IPS-NIHi7 (cell line): ENCODE data around the gene DHPS.
A peak's percentile ranks its signal among the peaks of the same experiment; 100 is the strongest.

ENCODE experiments used
- DNase-seq: peaks from one replicate; pipeline ENCODE4 v3.0.0; 2012; ENCODE audit warnings: mixed read lengths; ENCODE audit errors: extremely low spot score

DHPS gene

DNA sequence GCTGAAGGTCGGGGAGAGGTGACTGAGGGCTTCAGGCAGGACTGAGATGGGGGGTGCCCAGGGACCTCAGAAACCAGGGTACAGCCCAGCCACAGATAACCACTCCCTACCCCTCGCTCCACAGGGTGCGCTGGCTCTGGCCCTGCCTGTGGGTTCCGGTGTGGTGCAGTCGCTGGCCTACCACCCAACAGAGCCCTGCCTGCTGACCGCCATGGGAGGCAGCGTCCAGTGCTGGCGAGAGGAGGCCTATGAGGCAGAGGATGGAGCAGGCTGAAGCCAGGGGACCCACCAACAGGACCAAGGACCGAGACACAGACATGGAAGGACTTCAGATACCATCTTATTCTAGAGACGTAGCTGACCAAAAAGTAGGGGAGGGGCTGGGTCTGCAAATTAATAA is 6.3 kb downstream of the DHPS start:
- no peak for DNase-seq

- no peak for DNase-seq
These were observed 8.9 kb downstream of the DHPS start for GRCh38 chr19:12672744-12673143.

GRCh38 chr19:12670159-12670928 is 11.3 kb downstream of the DHPS start:
- no peak for DNase-seq

- DNase-seq = peak; percentile 63
These were observed 12.2 kb downstream of the DHPS start for GRCh38 chr19:12669270-12670158.

GRCh38 chr19:12668932-12669269 is 12.8 kb downstream of the DHPS start:
- DNase-seq = no peak

DNA sequence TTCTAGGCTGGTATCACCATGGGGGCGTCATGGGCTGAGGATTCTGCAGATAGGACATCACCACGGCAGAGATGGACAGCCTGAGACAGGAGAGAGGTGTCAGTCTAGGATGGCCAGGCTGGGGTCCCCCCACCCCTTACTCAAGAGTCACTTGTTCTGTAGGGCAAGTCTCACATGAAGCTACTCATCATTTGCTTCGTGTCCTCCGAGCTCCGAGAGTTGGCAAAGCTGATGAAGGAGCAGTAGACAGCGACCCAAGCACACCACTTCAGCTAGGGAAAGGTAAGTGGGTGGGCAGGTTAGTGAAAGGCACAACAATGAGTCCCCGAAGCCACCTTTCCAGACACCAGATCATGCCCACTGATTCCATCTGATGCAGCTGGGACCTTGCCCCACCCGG is 13.3 kb downstream of the DHPS start:
- no peak for DNase-seq

- no peak for DNase-seq
These were observed 13.9 kb downstream of the DHPS start for GRCh38 chr19:12667731-12668302.

DNA sequence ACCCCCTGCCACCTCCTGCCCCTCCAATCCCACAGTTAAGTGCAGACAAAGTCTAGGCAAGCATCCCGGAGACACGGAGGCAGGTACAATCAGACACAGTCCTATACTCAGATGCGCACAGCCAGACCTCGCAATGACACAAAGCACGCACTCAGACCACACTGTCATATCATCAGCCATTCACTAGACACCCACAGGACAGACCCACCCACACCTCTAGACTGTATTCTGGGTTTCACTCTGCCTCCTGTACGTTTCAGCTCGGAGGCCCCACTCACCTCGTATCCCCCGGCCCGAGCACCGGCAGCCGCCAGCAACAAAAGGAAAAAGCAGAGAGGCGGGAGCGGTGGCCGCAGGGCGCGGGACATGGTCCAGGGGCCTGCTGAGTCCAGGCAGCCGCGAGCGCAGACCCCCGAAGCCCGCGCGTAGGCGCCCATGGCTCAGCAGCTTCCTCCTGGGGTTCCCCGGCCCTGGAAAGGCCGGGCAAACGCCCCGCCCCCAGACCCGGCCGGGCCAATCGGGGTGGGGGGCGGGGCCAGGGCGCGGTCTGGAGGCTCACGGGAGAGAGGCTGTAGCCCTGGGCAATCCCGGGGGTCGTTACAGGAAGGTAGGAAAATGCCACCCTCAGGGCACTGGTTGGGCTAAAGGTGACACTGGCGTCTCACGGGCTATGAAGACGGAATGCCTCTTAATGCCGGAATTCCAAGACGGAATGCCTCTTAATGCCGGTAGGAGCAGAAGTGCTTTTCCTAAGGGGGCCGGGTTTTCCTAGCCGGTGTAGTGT is 15.2 kb downstream of the DHPS start, which contains the start of the genes MAN2B1 and WDR83:
MAN2B1 (minus strand) TSS at position 478 of the 784 bp plus-strand sequence; CDS start at position 437, 41 bp downstream.
WDR83 (plus strand) TSS at position 543 of the 784 bp plus-strand sequence. CDS start 2,984 bp downstream, outside the sequence.
- peak; percentile 95 for DNase-seq

DNA sequence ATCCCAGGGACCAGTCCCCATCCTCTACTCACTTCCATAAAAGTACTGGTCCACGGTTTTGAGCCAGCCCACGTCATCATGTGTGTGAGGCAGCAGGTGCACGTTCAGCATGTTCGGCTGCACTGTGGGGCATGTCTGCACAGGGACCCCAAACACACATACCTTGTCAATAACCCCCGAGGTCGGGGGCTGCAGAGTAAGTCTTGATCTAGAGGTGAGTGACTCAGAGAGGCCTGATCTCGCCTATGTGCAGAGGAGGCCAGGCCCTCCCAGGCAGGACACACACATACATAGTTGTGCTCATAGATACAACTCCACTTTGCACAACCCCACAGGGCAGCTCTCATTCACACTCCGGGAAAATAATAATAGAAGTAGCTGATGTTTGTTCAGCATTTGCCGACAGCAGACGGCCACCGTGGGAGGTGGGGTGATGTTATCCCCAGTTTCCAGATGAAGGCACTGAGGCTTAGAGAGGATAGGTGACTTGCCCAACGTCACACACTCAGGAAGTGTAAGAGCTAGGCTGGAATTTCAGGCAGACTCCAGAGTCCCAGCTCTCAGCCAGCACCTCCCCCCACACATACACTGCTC is 15.9 kb downstream of the DHPS start:
- DNase-seq = no peak

- DNase-seq = no peak
These were observed 16.5 kb downstream of the DHPS start for GRCh38 chr19:12665281-12665573.

GRCh38 chr19:12664406-12665280 is 17.0 kb downstream of the DHPS start:
- peak; percentile 93 for DNase-seq

GRCh38 chr19:12660980-12661379 is 20.7 kb downstream of the DHPS start:
- no peak for DNase-seq

DNA sequence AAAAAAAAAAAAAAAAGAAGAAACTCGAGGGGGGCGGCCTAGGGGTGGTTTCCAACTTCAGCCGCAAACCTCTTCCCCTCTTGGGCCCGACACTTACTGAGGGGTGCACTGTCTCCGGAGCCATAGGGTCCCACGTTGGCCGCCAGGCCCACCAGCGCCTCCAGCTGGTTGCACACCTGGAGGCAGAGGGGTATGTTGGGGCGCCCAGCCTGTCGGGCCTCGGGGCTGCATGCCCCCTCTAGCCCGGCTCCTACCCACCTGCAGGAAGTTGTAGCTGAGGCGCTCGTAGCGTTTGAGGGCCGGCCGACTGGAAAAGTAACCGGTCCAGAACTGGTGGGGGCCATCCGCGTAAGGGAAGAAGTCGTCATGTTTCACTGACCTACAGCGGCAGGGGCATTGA is 23.7 kb downstream of the DHPS start:
- no peak for DNase-seq

- peak; percentile 92 for DNase-seq
These were observed 24.6 kb downstream of the DHPS start for GRCh38 chr19:12656899-12657571.

- no peak for DNase-seq
These were observed 26.1 kb downstream of the DHPS start for GRCh38 chr19:12655546-12655945.

- no peak for DNase-seq
These were observed 29.5 kb downstream of the DHPS start for GRCh38 chr19:12652219-12652618.

GRCh38 chr19:12649941-12650340 is 31.7 kb downstream of the DHPS start:
- no peak for DNase-seq

- DNase-seq = peak; percentile 76
These were observed 33.6 kb downstream of the DHPS start for GRCh38 chr19:12648088-12648487.

GRCh38 chr19:12647490-12648071 is 34.1 kb downstream of the DHPS start:
- peak; percentile 94 for DNase-seq
